Common myeloid progenitor, CD34-positive (primary cell): ENCODE data around the gene LGALS3.

Source experiments
- CTCF ChIA-PET: fragments of 350-600 bp; sonication (Branson Sonifier 250); formaldehyde crosslinking; loops from one replicate; lab custom pipeline; 2021; ENCODE audit warnings: antibody characterized with exemption; lab: Charles Lee
- POLR2A ChIA-PET: fragments of 350-600 bp; sonication (Branson Sonifier 250); formaldehyde crosslinking; loops from one replicate; lab custom pipeline; 2021; ENCODE audit warnings: antibody characterized with exemption; lab: Charles Lee
- DNase-seq, 3 donors: peaks; one replicate each; pipeline versions ENCODE4 v3.0.0 to v3.0.0-alpha.2; 2013
- H3K27ac ChIP-seq, 2 experiments: 1 replicate in 1 of 2; 2 replicates in 1 of 2; pipeline ENCODE4 v1.7.0; 2013; ENCODE audit warnings: inconsistent platforms in 2 of 2, low read length in 2 of 2, mild to moderate bottlenecking in 2 of 2, low read depth in 1 of 2, moderate library complexity in 1 of 2; ENCODE audit not compliant: severe bottlenecking in 2 of 2, insufficient read depth in 1 of 2, poor library complexity in 1 of 2
- H3K27me3 ChIP-seq, 5 experiments: replicated peaks in 2 of 5; 1 replicate in 3 of 5; 2 replicates in 2 of 5; pipeline versions ENCODE4 v1.6.1 to v1.7.0; 2013; ENCODE audit warnings: low read length in 4 of 5, mild to moderate bottlenecking in 2 of 5, moderate library complexity in 2 of 5, inconsistent platforms in 1 of 5; ENCODE audit not compliant: insufficient read depth in 5 of 5, control insufficient read depth in 4 of 5
- H3K36me3 ChIP-seq, 4 experiments: 1 replicate in 2 of 4; 2 replicates in 2 of 4; pipeline versions ENCODE4 v1.6.1 to v1.7.0; 2013; ENCODE audit warnings: low read length in 3 of 4, control low read depth in 1 of 4, mild to moderate bottlenecking in 1 of 4; ENCODE audit not compliant: control insufficient read depth in 4 of 4, insufficient read depth in 4 of 4
- H3K4me1 ChIP-seq, 4 experiments: 1 replicate in 3 of 4; 2 replicates in 1 of 4; pipeline versions ENCODE4 v1.6.1 to v1.7.1; 2013; ENCODE audit warnings: low read length in 3 of 4, mild to moderate bottlenecking in 3 of 4, control low read depth in 1 of 4, inconsistent platforms in 1 of 4, moderate library complexity in 1 of 4; ENCODE audit not compliant: control insufficient read depth in 4 of 4, insufficient read depth in 4 of 4; ENCODE audit errors: control extremely low read depth in 1 of 4
- H3K4me3 ChIP-seq, 7 experiments: 1 replicate in 4 of 7; 2 replicates in 3 of 7; pipeline versions ENCODE4 v1.5.1 to v1.7.0; 2013; ENCODE audit warnings: mild to moderate bottlenecking in 7 of 7, low read length in 6 of 7, moderate library complexity in 6 of 7, inconsistent platforms in 2 of 7, low read depth in 2 of 7, control low read depth in 1 of 7; ENCODE audit not compliant: insufficient read depth in 4 of 7, control insufficient read depth in 1 of 7; ENCODE audit errors: extremely low read depth in 1 of 7
- H3K9me3 ChIP-seq, 5 experiments: 1 replicate in 4 of 5; 2 replicates in 1 of 5; pipeline versions ENCODE4 v1.6.1 to v1.7.1; 2013; ENCODE audit warnings: low read length in 4 of 5, mild to moderate bottlenecking in 2 of 5, inconsistent platforms in 1 of 5, low read depth in 1 of 5, moderate library complexity in 1 of 5; ENCODE audit not compliant: control insufficient read depth in 4 of 5, insufficient read depth in 2 of 5; ENCODE audit errors: control extremely low read depth in 1 of 5
- WGBS: methylation state at CpG from one replicate; pipeline ENCODE4 v1.1.5; 2013; ENCODE audit not compliant: insufficient coverage; 5-methylcytosine and 5-hydroxymethylcytosine counted together

The LGALS3 gene

DNA sequence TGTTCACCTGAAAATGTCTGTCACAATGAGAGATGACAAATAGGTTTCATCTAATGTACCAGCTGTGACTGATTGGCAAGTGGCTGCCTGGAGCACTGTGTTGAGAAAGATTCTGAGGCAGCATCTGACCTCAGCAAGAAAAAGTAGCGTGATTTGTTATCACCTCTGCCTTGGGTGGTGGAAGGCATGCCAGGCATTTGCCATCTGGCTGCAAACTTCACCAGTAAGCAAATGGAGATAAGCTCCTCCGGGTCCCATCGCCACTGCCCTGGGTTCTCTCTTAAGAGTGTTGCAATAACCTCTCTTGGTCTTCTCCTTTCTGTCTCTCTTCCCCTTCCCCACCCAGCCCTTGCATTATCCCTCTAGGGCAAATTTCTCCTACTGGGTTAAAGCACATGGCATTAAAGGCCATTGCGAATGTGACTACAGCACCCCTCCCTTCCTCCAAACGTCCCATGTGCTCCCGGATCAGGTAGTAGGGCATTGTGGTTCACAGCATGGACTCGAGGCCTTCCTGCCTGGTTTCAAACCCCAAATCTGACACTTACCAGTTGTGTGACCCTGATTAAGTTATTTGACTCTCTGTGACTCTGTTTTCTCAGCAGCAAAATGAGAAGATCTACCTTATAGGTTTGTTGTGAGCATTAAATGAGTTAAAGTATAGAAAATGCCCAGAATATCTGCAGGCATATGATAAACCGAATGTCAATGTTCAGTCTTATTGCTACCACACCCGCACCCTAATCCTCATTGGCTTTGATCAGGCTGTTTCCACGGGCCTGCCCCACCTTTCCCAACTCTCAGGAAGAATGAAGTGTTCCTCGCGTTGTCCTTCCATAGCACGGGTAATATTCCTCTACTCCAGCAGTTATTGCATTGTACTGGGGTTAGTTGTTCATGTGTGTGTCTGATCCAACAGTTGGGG lies 8.2 kb upstream of the LGALS3 start:
- Histone ChIP-seq H3K4me3 (no peak overlapping the region), H3K4me1 (peaks cover 0 to 33% (median 4%) of the 10 kb centered on the region in 4 experiments), H3K27ac (no peak overlapping the region), H3K27me3 (no peaks in the 10 kb centered on the region), H3K9me3 (no peaks in the 10 kb centered on the region), H3K36me3 (no peaks in the 10 kb centered on the region)
- WGBS = 93% methylated on average over 10 of the region's 13 CpGs
- ChIA-PET POLR2A (no interaction called here), CTCF (interaction anchor here (1.6 kb wide), 1 partner anchor 40 kb away, joined by 4 read pairs; no protein-coding TSS in a partner anchor)
- DNase-seq = no peak

GRCh38 chr14:55121628-55122439 lies 7.2 kb upstream of the LGALS3 start:
- no peak overlapping the region for H3K4me3 ChIP-seq
- peaks cover 0 to 27% (median 3%) of the 10 kb centered on the region in 4 experiments for H3K4me1 ChIP-seq
- 91% methylated on average over 4 of the region's 9 CpGs for WGBS
- POLR2A ChIA-PET = interaction anchor here (0.6 kb wide), 1 partner anchor 21 kb away, joined by 5 read pairs; no protein-coding TSS in a partner anchor
- H3K27me3 ChIP-seq = peaks cover 0 to 3% (median 0%) of the 10 kb centered on the region in 5 experiments
- H3K27ac ChIP-seq = no peak overlapping the region
- no peak for DNase-seq
- CTCF ChIA-PET = interaction anchor here (1.7 kb wide), 1 partner anchor 16 kb away, joined by 5 read pairs; no protein-coding TSS in a partner anchor
- no peaks in the 10 kb centered on the region for H3K36me3 ChIP-seq
- no peaks in the 10 kb centered on the region for H3K9me3 ChIP-seq

DNA sequence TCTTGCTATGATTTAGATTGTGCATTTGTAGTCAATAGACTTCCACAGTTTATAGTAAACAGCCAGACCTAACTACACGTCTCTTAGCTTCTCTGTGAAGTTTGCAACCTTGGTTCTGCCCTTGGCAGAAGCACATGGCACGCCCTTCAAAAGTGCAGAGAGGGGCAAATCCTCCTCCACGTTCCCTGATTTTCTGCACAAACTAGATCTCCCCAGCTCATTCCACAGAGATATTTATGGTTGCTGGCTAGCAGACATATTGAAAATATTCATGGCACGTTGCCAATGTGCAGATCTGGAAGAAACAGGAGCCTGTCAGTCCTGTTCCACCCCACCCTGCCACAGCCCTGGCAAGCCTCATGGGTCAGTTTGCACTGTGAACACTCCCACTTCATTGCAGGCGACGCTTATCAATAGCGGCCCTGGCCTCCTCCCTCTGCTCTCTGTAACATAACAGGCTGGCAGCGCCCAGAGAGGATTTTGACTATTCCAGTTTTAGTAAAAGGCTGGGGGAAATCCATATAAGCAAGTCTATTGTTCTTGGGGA lies 6.5 kb upstream of the LGALS3 start:
- H3K36me3 ChIP-seq = no peaks in the 10 kb centered on the region
- no peak overlapping the region for H3K4me3 ChIP-seq
- H3K27ac ChIP-seq = no peak overlapping the region
- 94% methylated on average over 7 of the region's 8 CpGs for WGBS
- ChIA-PET CTCF (interaction anchor here (1.7 kb wide), 1 partner anchor 15 kb away, joined by 5 read pairs; no protein-coding TSS in a partner anchor), POLR2A (interaction anchor here (0.6 kb wide), 2 partner anchors 20 to 38 kb away, joined by 3 to 5 read pairs; no protein-coding TSS in a partner anchor)
- H3K4me1 ChIP-seq = peaks cover 0 to 26% (median 3%) of the 10 kb centered on the region in 4 experiments
- DNase-seq = no peak
- H3K27me3 ChIP-seq = peaks cover 0 to 8% (median 3%) of the 10 kb centered on the region in 5 experiments
- no peaks in the 10 kb centered on the region for H3K9me3 ChIP-seq

DNA sequence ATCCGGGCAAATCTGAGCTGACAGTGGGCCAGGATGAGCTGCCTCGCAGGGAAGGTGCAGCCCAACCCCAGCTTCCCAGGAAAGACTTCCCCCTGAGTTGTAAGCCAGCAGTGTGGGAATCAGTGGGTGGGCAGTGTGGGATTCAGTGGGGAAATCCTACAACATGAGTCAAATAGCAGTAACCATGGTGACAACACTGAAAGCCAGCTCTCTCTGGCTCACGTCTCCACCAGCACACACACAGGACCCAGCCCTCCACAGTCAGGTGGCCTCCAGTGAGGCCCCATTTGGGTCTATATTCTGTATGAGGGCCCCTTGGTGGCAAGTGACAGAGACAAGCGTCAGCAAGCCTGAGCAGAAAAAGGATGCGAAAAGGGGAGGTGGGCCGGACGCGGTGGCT lies 6.0 kb upstream of the LGALS3 start:
- ChIA-PET CTCF (interaction anchor here (1.7 kb wide), 1 partner anchor 15 kb away, joined by 5 read pairs; no protein-coding TSS in a partner anchor), POLR2A (interaction anchor here (0.6 kb wide), 1 partner anchor 37 kb away, joined by 3 read pairs; no protein-coding TSS in a partner anchor)
- Histone ChIP-seq H3K36me3 (no peaks in the 10 kb centered on the region), H3K4me3 (no peak overlapping the region), H3K9me3 (no peaks in the 10 kb centered on the region), H3K27ac (no peak overlapping the region), H3K4me1 (peaks cover 0 to 21% (median 3%) of the 10 kb centered on the region in 4 experiments), H3K27me3 (peaks cover 2 to 10% (median 9%) of the 10 kb centered on the region in 5 experiments)
- WGBS = 92% methylated on average over 4 of the region's 8 CpGs
- DNase-seq = no peak

- no peak overlapping the region for H3K4me3 ChIP-seq
- no peaks in the 10 kb centered on the region for H3K9me3 ChIP-seq
- no peaks in the 10 kb centered on the region for H3K36me3 ChIP-seq
- no peak for DNase-seq
- peaks cover 4 to 17% (median 11%) of the 10 kb centered on the region in 5 experiments for H3K27me3 ChIP-seq
- ChIA-PET POLR2A (no interaction called here), CTCF (interaction anchor here (1.3 kb wide), 1 partner anchor 10 kb away, joined by 3 read pairs; no protein-coding TSS in a partner anchor)
- H3K4me1 ChIP-seq = peaks cover 0 to 14% (median 4%) of the 10 kb centered on the region in 4 experiments
- 88% methylated on average over 8 of the region's 9 CpGs for WGBS
- no peak overlapping the region for H3K27ac ChIP-seq
Observed at GRCh38 chr14:55123852-55124639, 5.0 kb upstream of the LGALS3 start.
